PC-3 (cell line): Measurements from ENCODE around the gene EZR. TPM values are rescaled to one million over a fixed set of nuclear protein-coding genes. Genes with fewer than 3 reads are reported as not detected.

Experiments
- ATAC-seq: fragments of 200-7000 bp; cut with Tn5 transposase; 2 replicates; pipeline ENCODE4 v1.9.1; 2020; ENCODE audit warnings: mild to moderate bottlenecking, moderate library complexity
- BruUV-seq: library from RNA; stranded (reverse); fragments of 400-500 nt; replicated peaks from 2 replicates; lab custom pipeline; 2021; lab: Mats Ljungman, UMichigan
- CTCF ChIA-PET: fragments of 300-600 bp; sonication (Branson Sonifier 250); formaldehyde crosslinking; loops from one replicate; lab custom pipeline; 2022; ENCODE audit warnings: antibody characterized with exemption; lab: Charles Lee
- POLR2A ChIA-PET: fragments of 300-600 bp; sonication (Branson Sonifier 250); formaldehyde crosslinking; loops from one replicate; lab custom pipeline; 2022; ENCODE audit warnings: antibody characterized with exemption; ENCODE audit not compliant: unreplicated experiment; lab: Charles Lee
- DNase-seq: peaks from one replicate; pipeline ENCODE4 v3.0.0-alpha.2; 2015
- H2AFZ ChIP-seq: fragments of 300-600 bp; sonication (generic); 2 replicates; pipeline ENCODE4 v1.6.0; 2016; ENCODE audit warnings: antibody characterized with exemption, low read length
- H3F3A ChIP-seq: fragments of 300-600 bp; sonication (generic); one replicate; pipeline ENCODE4 v1.6.0; 2017; ENCODE audit warnings: antibody characterized with exemption, low read length, control low read depth, mild to moderate bottlenecking; ENCODE audit not compliant: unreplicated experiment
- H3K27ac ChIP-seq: fragments of 300-600 bp; sonication (generic); 2 replicates; pipeline ENCODE4 v1.5.1; 2016; ENCODE audit warnings: mild to moderate bottlenecking, low read length
- H3K27me3 ChIP-seq: fragments of 300-600 bp; sonication (generic); 2 replicates; pipeline ENCODE4 v1.6.1; 2016; ENCODE audit warnings: low read length, mixed read lengths
- H3K36me3 ChIP-seq: fragments of 300-600 bp; sonication (generic); 2 replicates; pipeline ENCODE4 v1.6.1; 2016; ENCODE audit warnings: low read depth, mixed run types, low read length, mixed read lengths
- H3K4me1 ChIP-seq: fragments of 300-600 bp; sonication (generic); 2 replicates; pipeline ENCODE4 v1.5.1; 2016; ENCODE audit warnings: low read length; ENCODE audit not compliant: insufficient read depth
- H3K4me2 ChIP-seq: fragments of 300-600 bp; sonication (generic); 2 replicates; pipeline ENCODE4 v1.6.0; 2016; ENCODE audit warnings: low read length
- H3K4me3 ChIP-seq: fragments of 300-600 bp; sonication (generic); 2 replicates; pipeline ENCODE4 v1.5.1; 2016; ENCODE audit warnings: mild to moderate bottlenecking, low read length, mixed read lengths
- H3K79me2 ChIP-seq: fragments of 300-600 bp; sonication (generic); 2 replicates; pipeline ENCODE4 v1.6.1; 2017; ENCODE audit warnings: low read length, mixed read lengths
- H3K9ac ChIP-seq: fragments of 300-600 bp; sonication (generic); 2 replicates; pipeline ENCODE4 v1.6.0; 2016; ENCODE audit warnings: mild to moderate bottlenecking, low read length
- H3K9me2 ChIP-seq: fragments of 300-600 bp; sonication (generic); replicated peaks from 2 replicates; pipeline ENCODE4 v1.6.1; 2016; ENCODE audit warnings: mixed run types, low read length, mixed read lengths
- H3K9me3 ChIP-seq: fragments of 300-600 bp; sonication (generic); 2 replicates; pipeline ENCODE4 v1.6.1; 2016; ENCODE audit warnings: low read length, mixed read lengths
- H4K20me1 ChIP-seq: fragments of 300-600 bp; sonication (generic); 2 replicates; pipeline ENCODE4 v1.6.1; 2016; ENCODE audit warnings: low read length, mixed read lengths
- EZH2 ChIP-seq: fragments of 300-600 bp; sonication (generic); IDR thresholded peaks from one replicate; pipeline ENCODE4 v1.6.1; 2017; ENCODE audit warnings: antibody characterized with exemption, mild to moderate bottlenecking, low read length; ENCODE audit not compliant: unreplicated experiment
- EZH2phosphoT487 ChIP-seq: fragments of 300-600 bp; sonication (generic); IDR thresholded peaks from 2 replicates; pipeline ENCODE4 v1.6.1; 2018; ENCODE audit warnings: mild to moderate bottlenecking, antibody characterized with exemption, low read length, borderline replicate concordance
- intact Hi-C: fragments of 100-400 bp; cut with micrococcal nuclease; formaldehyde crosslinking; loops from 2 replicates; pipeline ENCODE4 v1.9.0; 2023
- total RNA-seq: library from RNA; depleted of rRNA; stranded (reverse); fragments of >200 nt; gene quantifications from 2 replicates; pipeline ENCODE4 v1.2.3, GENCODE V29; 2014
- TF ChIP-seq, protein P1 (sequence below): fragments of 300-600 bp; sonication (generic); conservative IDR thresholded peaks from 2 replicates; pipeline ENCODE4 v1.5.1; 2017; ENCODE audit warnings: antibody characterized with exemption, low read depth, mild to moderate bottlenecking, low read length

EZR gene
- total RNA-seq, 1 experiment from 2014 or later = 182 TPM

DNA sequence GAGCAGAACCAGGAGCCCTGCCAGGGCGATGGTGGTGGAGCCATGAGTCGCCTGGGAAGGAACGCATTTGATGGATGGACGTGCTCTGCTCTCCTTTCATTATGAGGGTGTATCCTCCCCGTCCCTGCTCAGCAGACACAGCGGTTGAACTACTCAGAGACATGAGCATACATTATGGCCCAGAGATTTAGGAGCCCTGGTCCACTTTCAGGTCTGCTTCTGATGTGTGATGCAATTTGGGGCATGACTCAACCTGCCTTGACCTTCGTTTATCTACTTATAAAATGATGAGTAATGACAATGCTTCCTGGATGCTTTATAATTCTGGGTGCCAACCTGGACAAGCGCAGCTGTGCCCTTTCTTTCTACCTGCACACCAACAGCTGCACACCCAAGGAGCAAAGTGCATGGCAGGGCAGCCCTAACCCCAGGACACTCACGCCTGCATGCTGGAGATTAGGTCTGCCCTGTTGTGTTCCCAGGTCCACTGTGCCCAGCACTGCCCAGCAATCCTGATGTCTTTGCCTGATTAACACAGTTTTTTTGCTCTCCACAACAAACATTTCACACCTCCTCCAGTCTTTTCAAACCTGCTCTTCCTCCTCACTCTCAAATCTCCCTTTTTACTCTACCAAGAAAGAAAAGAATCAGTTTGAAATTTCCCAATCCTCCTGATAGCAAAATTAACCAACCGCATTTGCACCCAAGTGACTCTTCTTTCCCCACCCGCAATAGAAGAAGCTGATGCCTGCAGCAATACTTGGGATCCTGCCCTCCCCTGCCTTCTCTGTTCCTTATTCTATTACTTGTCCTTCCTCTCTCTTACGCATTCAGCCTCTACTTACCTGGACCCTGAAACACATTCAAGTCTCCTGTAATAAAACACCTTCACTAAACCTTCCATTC lies 81.2 kb downstream of the EZR start:
- BruUV-seq = no TSS peak
- no peaks in the 10 kb centered on the region for H3K27me3 ChIP-seq
- peak; percentile 90 for ATAC-seq
- CTCF ChIA-PET = no interaction called here
- POLR2A ChIA-PET = no interaction called here
- peak; percentile 81 for DNase-seq
- H3K9me3 ChIP-seq = 0 out of 2 replicates have a peak, but pooled peaks cover 10% of the 10 kb centered on the region
- no peaks in the 10 kb centered on the region for H3K9me2 ChIP-seq
- H3K27ac ChIP-seq = peak overlapping the region; percentile 31
- intact Hi-C loops = no loop called here
- no peak overlapping the region for H3K4me3 ChIP-seq
- peak overlapping the region; percentile 40; the same call in 1 of the 2 replicates for H3K4me2 ChIP-seq
- H3K36me3 ChIP-seq = peaks cover 3% of the 10 kb centered on the region; the same call in 1 of the 2 replicates
- H3K79me2 ChIP-seq = no peaks in the 10 kb centered on the region
- TF ChIP-seq EZH2 = no peak
- TF ChIP-seq, protein P1, sequence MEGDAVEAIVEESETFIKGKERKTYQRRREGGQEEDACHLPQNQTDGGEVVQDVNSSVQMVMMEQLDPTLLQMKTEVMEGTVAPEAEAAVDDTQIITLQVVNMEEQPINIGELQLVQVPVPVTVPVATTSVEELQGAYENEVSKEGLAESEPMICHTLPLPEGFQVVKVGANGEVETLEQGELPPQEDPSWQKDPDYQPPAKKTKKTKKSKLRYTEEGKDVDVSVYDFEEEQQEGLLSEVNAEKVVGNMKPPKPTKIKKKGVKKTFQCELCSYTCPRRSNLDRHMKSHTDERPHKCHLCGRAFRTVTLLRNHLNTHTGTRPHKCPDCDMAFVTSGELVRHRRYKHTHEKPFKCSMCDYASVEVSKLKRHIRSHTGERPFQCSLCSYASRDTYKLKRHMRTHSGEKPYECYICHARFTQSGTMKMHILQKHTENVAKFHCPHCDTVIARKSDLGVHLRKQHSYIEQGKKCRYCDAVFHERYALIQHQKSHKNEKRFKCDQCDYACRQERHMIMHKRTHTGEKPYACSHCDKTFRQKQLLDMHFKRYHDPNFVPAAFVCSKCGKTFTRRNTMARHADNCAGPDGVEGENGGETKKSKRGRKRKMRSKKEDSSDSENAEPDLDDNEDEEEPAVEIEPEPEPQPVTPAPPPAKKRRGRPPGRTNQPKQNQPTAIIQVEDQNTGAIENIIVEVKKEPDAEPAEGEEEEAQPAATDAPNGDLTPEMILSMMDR = no peak
- TF ChIP-seq EZH2phosphoT487 = no peak
- no peaks in the 10 kb centered on the region for H3F3A ChIP-seq
- H2AFZ ChIP-seq = no peak overlapping the region
- peaks cover 18% of the 10 kb centered on the region for H3K4me1 ChIP-seq
- no peak overlapping the region for H3K9ac ChIP-seq
- H4K20me1 ChIP-seq = no peaks in the 10 kb centered on the region

DNA sequence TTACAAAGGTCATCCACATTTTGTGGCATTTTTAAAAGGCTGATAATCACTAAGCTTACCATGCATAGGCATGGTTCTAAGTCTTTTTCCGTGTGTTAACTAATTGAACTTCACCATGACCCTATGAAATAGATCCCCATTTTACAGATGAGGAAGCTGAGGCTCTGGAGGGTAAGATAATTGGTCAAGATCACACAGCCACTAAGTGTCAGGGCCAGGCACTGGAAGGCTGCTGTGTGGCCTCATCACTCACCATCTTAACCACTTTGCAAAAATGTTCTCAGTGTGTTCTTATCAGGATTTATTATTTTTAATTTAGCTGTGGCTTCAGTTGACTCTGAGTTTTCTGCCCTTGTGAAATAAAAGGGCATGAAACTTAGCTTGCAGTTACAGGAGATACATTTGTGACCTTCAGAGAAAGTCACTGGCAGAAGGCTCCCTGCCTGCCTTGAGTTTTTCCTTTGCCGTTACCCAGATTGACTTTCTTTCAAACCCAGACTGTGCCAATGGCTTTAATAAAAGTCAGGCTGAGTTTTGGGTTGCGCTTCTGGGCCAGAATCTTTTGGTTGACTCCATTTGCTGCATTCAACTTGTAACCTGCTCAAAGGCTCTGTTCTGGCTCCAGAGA lies 82.0 kb downstream of the EZR start:
- Histone ChIP-seq H3K4me3 (no peak overlapping the region), H3K4me1 (peaks cover 18% of the 10 kb centered on the region), H3K79me2 (no peaks in the 10 kb centered on the region), H3K9ac (no peak overlapping the region), H3K9me2 (no peaks in the 10 kb centered on the region), H2AFZ (no peak overlapping the region), H3K27ac (peak overlapping the region; percentile 31), H3K27me3 (no peaks in the 10 kb centered on the region), H3K4me2 (peak overlapping the region; percentile 40; the same call in 1 of the 2 replicates), H3F3A (no peaks in the 10 kb centered on the region), H3K9me3 (0 out of 2 replicates have a peak, but pooled peaks cover 10% of the 10 kb centered on the region), H4K20me1 (no peaks in the 10 kb centered on the region), H3K36me3 (peaks cover 3% of the 10 kb centered on the region; the same call in 1 of the 2 replicates)
- intact Hi-C loops = no loop called here
- no TSS peak for BruUV-seq
- DNase-seq (no peak), ATAC-seq (no peak)
- ChIA-PET CTCF (no interaction called here), POLR2A (interaction anchor here (0.6 kb wide), 1 partner anchor 1053 kb away, joined by 5 read pairs; no protein-coding TSS in a partner anchor)
- TF ChIP-seq, protein P1 = no peak
- TF ChIP-seq EZH2 (no peak), EZH2phosphoT487 (no peak)
